ENCODE data around the gene RNF187.
"Not testable (repeated sequence)": the region's sequence is repeated elsewhere in the genome, so short reads cannot be mapped to it uniquely, and the experiment has no call there.

RNF187 gene

GRCh38 chr1:228459091-228459993, 27.8 kb upstream of the RNF187 start:
- peak in 32 of 58 donors; percentile 4 to 51 (median 22) for DNase-seq

DNA sequence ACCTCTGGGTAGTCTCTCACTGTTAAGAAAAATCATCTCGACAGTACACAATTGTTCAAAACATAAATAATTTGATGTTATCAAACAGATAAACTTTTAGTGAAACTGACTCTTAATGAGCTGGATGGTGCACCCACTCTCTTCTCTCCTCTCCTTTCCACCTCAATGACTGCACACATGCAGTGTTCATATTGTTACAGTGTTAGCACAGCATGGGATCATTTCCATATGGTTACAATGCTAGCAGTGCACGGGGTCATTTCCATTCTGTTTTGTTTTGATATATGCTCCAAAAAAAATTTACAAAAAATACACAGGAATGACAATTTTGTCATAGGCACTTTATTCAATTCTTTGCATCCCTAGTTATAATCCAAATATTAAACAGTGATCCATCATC, 26.4 kb upstream of the RNF187 start:
- no peak for DNase-seq

DNA sequence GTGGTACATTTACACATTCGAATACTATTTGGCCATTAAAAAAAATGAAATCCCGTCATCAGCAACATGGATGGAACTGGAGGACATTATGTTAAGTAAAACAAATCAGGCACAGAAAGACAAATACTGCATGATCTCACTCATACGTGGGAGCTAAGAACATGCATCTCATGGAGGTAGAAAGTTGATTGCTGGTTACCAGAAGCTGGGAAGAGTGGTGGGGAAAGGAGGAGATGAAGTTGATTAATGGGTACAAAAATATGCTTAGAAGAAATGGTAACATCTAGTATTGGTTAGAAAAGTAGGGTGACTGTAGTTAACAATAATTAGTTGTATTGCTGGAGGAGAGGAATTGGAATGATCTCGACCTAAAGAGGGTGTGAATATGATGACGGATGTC, 24.6 kb upstream of the RNF187 start:
- DNase-seq = no peak

- DNase-seq = no peak
These were observed 24.1 kb upstream of the RNF187 start for GRCh38 chr1:228463009-228463558.

GRCh38 chr1:228463559-228464455, 23.4 kb upstream of the RNF187 start:
- DNase-seq = peak in 4 of 58 donors; percentile 5 to 30 (median 16)

GRCh38 chr1:228464487-228464983, 22.6 kb upstream of the RNF187 start:
- DNase-seq = peak in 56 of 58 donors; percentile 24 to 90 (median 69)

- DNase-seq = no peak
These were observed 22.0 kb upstream of the RNF187 start for GRCh38 chr1:228465141-228465540.

DNA sequence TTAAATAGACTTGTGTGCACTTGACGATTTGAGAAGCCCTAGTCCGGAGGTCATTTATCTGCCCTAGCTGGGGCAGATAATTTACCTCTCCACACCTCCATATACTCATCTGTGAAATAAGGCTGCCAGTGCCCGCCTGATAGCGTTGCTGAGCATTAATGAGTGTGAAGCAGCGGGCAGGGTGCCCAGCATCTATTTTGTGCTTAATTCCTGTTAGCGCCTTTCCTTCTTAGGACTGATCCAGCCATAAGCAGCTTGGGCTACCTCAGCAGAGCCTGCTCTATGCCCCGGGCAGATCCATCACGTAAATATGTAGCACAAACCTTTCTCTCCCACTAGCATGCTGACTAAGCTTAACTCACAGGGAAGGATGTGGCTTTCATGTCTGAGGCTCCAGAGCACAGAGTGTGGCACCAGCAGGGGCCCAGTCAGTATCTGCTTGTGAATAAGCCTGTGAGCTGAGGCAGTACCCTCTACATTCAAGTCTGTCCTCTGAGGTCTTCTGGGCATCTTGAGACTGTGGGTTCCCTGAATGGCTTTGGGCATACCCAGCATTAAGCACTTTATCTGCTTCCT, 21.5 kb upstream of the RNF187 start:
- DNase-seq = no peak

DNA sequence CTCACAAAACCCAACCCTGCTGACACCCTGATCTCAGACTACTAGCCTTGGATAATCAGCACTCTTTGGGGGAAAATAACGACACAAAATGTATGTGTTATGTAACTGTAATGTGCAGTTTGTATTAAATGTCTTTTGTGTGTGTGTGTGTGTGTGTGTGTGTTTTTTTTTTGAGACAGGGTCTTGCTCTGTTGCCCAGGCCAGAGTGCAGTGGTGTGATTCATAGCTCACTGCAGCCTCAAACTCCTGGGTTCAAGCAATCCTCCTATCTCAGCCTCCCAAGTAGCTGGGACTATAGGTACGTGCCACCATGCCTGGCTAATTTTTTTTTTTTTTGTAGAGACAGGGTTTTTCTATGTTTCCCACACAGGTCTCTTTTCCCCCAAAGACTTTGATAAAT, 19.0 kb upstream of the RNF187 start:
- DNase-seq = not testable (repeated sequence)

DNA sequence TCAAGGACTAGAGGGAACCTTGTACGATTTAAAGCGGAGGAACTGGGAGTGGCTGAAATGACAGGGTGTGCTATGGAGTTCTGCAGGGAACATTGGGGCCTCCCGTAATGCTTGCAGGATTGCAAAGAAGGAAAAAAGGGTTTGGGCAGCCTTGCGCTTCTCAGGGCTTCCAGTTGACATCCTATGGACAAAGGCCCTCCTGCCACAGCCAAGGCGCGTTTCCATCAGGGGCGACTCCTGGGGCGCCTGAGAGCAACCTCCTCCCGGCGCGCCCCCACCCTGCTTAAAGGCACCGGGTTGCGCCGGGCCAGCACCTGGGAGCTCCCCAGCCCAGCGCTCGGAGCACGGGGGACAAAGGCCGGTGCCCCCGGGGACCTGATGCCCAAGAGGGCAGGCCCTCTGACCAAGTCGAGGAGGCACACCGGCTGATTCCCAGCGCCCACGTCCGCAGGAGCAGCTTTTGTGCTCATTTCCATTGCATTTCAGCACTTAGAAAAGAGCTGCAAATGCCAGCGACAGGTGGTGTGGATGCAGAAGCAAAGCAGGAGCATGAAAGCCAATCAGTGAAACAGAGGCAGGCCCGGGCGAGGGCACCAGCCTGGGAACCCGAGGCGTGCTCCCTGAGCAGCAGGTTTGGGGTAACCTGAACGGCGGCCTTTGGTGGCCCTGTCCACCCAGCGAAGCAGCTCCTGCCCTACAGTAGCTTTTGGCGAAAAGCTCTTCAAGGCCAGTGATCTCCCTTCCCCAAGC, 17.6 kb upstream of the RNF187 start:
- DNase-seq = no peak

DNA sequence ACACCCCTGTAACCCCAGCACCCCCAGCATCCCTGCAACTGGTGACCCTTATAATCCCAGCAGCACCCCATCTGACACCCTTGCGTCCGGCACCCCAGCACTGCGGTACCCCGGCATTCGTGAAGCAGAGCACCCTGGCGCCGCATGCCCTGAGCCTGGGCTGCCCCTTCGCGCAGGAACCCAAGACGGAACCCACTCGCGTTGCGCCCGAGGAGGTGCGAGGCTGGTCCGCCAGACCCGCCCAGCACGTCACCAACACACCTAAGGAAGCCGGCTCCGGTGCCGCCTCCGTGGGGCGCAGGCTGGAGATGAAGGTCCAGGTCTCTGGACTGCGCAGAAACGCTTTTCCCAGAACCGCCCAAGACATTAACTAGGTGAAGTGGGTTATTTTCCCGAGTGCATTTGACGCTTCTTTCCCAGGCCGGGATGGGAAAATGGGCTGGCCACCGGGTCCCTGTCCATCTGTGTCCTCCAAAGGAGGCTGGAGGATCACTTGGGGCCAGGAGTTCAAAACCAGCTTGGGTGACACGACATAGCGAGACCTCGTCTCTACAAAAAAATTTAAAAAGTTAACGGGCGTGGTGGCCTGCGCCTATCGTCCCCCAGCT, 15.9 kb upstream of the RNF187 start:
- DNase-seq = no peak

GRCh38 chr1:228471762-228472398, 15.3 kb upstream of the RNF187 start:
- no peak for DNase-seq

GRCh38 chr1:228472655-228473054, 14.5 kb upstream of the RNF187 start:
- no peak for DNase-seq

DNA sequence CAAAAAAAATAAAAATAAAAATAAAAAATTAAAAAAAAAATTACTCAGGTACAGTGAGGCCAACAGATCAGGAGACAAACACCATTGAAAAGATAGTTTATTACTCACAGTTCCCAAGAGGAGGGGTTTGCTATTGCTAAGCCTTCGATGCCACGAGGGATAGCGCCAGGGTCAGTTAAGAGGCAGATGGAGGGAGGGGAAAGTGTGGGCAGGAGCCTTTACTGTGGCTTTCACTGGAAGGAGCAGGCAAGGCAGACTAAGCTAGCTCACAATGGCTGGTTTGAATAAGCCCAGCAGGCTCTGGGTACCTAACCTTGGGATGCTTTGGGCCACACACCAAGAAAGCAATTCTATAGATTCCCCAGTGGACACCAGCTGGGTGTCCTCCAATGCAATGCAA, 12.7 kb upstream of the RNF187 start:
- DNase-seq = no peak

- no peak for DNase-seq
These were observed 11.4 kb upstream of the RNF187 start for GRCh38 chr1:228475812-228476211.

DNA sequence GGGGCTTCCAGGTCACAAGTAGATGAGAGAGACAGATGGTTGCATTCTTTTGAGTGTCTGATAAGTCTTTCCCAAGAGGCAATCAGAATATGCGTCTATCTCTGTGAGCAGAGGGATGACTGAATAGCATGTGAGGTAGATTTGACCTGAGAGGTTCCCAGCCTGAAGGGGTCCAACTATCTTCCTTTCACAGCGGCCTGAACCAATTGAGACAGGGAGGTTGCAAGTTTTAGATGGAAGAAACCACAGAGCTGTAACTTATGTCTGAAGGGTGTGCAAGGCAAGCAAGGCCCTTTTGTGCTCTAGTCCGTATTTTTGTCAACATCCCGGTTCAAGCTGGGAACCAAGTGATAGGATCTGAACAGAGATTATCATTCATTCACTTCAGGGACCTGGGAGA, 9.9 kb upstream of the RNF187 start:
- DNase-seq = no peak

DNA sequence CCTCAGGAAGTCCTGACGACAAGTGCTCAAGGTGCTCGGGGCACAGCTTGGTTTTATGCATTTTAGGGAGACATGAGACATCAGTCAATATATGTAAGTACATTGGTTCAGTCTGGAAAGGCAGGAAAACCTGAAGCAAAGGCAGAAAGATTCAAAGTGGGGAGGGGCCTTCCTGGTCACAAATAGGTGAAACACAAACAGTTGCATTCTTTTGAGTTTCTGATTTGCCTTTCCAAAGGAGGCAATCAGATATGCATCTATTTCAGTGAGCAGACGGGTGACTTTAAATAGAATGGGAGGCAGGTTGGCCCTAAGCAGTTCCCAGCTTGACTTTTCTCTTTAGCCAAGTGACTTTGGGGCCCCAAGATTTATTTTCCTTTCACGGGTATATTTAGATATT, 8.9 kb upstream of the RNF187 start:
- DNase-seq = no peak

DNA sequence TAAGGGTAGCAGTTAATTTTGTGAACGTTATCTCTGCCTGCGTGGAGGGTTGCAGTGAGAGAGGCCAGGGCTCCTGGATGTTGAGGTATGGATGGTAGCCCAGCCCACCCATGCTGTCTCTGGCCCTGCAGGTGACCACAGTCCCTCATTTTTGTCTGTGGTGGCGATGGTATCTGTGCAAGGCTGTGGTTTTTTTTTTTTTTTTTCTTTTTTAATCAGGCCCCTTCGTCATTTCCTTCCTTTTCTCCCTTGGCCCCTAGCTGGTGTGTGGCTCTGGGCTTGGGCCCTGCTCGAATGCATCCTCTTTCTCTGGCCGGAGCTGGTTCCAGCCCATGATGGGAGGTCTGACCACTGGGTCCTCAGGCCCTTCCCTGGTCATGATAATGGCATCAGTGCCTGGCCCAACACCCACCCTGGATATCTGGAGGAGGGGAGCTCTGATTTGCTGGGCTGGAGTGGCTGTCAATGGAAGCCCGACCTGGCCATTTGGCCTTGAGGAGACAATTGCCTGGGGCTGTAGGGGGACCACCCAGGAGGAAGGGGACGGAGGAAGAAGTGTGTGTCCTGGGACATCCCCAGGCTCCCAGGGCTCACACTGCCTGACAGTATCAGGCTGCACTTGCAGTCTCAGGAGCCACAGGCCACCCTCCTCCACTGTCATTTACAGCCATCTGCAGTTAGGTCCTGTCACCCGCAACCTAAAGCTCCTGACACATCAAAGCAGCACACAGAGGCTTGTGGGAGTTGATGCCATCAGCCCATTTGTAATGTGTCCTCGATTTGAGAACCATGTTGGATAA, 8.1 kb upstream of the RNF187 start:
- DNase-seq = no peak

- no peak for DNase-seq
These were observed 3.4 kb upstream of the RNF187 start for GRCh38 chr1:228483789-228484188.
